ENCODE results near the gene PDZD8.

GRCh38 chr10:117360994-117361667 lies 14.1 kb downstream of the PDZD8 start:
- TF ChIP-seq POLR2A (IDR thresholded peaks at IDR 0.05) = no peak
- no peak for TF ChIP-seq CTCF (IDR thresholded peaks at IDR 0.05)

All from adrenal gland (tissue), 5 donors.